Endodermal cell (in vitro differentiated cells): ENCODE measurements around the gene ATOH7. TPM values are rescaled to one million over a fixed set of nuclear protein-coding genes. Genes with fewer than 3 reads are reported as not detected.

Experiments
- DNase-seq: peaks from one replicate; pipeline ENCODE4 v3.0.0-alpha.2; 2017
- H3K27ac ChIP-seq: 2 replicates; pipeline ENCODE4 v1.5.1; 2013; ENCODE audit warnings: mild to moderate bottlenecking, low read depth, low read length, moderate library complexity
- H3K27me3 ChIP-seq: 2 replicates; pipeline ENCODE4 v1.6.1; 2013; ENCODE audit warnings: mild to moderate bottlenecking, low read length, moderate library complexity; ENCODE audit not compliant: insufficient read depth, control insufficient read depth, poor library complexity, severe bottlenecking
- H3K36me3 ChIP-seq: 2 replicates; pipeline ENCODE4 v1.7.0; 2013; ENCODE audit warnings: mild to moderate bottlenecking, low read length, moderate library complexity; ENCODE audit not compliant: control insufficient read depth, insufficient read depth
- H3K4me1 ChIP-seq: one replicate; pipeline ENCODE4 v1.7.0; 2013; ENCODE audit warnings: low read length; ENCODE audit not compliant: control insufficient read depth, insufficient read depth
- H3K4me3 ChIP-seq: 2 replicates; pipeline ENCODE4 v1.5.1; 2013; ENCODE audit warnings: mild to moderate bottlenecking, low read length, moderate library complexity
- H3K9ac ChIP-seq: 2 replicates; pipeline ENCODE4 v1.6.1; 2013; ENCODE audit warnings: mild to moderate bottlenecking, low read length, moderate library complexity; ENCODE audit not compliant: poor library complexity, severe bottlenecking; ENCODE audit errors: extremely low read depth
- H3K9me3 ChIP-seq: 2 replicates; pipeline ENCODE4 v1.6.1; 2013; ENCODE audit warnings: mild to moderate bottlenecking, low read length, moderate library complexity; ENCODE audit not compliant: control insufficient read depth
- H3K27ac Mint-ChIP-seq: 2 replicates; pipeline ENCODE4 v1.8.0; 2020; ENCODE audit warnings: mixed read lengths
- H3K27me3 Mint-ChIP-seq: 2 replicates; pipeline ENCODE4 v1.8.0; 2021; ENCODE audit warnings: mild to moderate bottlenecking, mixed read lengths; ENCODE audit not compliant: insufficient read depth
- H3K36me3 Mint-ChIP-seq: 2 replicates; pipeline ENCODE4 v1.8.0; 2020; ENCODE audit warnings: low read depth, mixed read lengths
- H3K4me1 Mint-ChIP-seq: 2 replicates; pipeline ENCODE4 v1.8.0; 2020; ENCODE audit warnings: mixed read lengths
- H3K4me3 Mint-ChIP-seq: 2 replicates; pipeline ENCODE4 v1.8.0; 2020; ENCODE audit warnings: mild to moderate bottlenecking, moderate library complexity, mixed read lengths
- H3K9me3 Mint-ChIP-seq: 2 replicates; pipeline ENCODE4 v1.8.0; 2020; ENCODE audit warnings: mild to moderate bottlenecking, mixed read lengths
- CTCF ChIP-seq: fragments of 200-600 bp; sonication (generic); conservative IDR thresholded peaks from 2 replicates; pipeline ENCODE4 v1.5.0; 2021; ENCODE audit warnings: antibody characterized with exemption, mild to moderate bottlenecking
- WGBS, 2 experiments: methylation state at CpG; one replicate each; pipeline versions ENCODE4 v1.1.5 to v1.1.7; 2013; ENCODE audit warnings: missing lambda C conversion rate in 2 of 2, mixed read lengths in 1 of 2; ENCODE audit not compliant: insufficient coverage in 1 of 2, insufficient read length in 1 of 2; 5-methylcytosine and 5-hydroxymethylcytosine counted together
- total RNA-seq, 2 donors: library from RNA; stranded (reverse); fragmentation: NEBNext Ultra II Directional in 1 of 2; extraction: Animal tissue kit (Norgen Biotek cat#: 25700) in 1 of 2; gene quantifications; 2 replicates in 1 of 2; 3 replicates in 1 of 2; pipeline ENCODE4 v1.2.1, GENCODE V29; 2021

The ATOH7 gene
- total RNA-seq, 2 donors from 2014 or later, result 0.35 to 0.46 TPM

- Mint-ChIP-seq H3K36me3 (no peaks in the 10 kb centered on the region), H3K4me3 (no peak overlapping the region), H3K4me1 (peaks cover 26% of the 10 kb centered on the region), H3K27ac (no peak overlapping the region), H3K9me3 (no peaks in the 10 kb centered on the region), H3K27me3 (peaks cover 18% of the 10 kb centered on the region)
- H3K36me3 ChIP-seq, result no peaks in the 10 kb centered on the region
- no peak overlapping the region for H3K4me3 ChIP-seq
- DNase-seq, result no peak
- WGBS, 2 experiments, result 65% methylated on average over 1 of the region's 1 CpG; no CpG with 5 or more reads in 1 of the 2 experiments
- peaks cover 18% of the 10 kb centered on the region for H3K4me1 ChIP-seq
- H3K9ac ChIP-seq, result no peak overlapping the region
- no peak for TF ChIP-seq CTCF
- H3K9me3 ChIP-seq, result no peaks in the 10 kb centered on the region
- H3K27ac ChIP-seq, result no peak overlapping the region
- no peaks in the 10 kb centered on the region for H3K27me3 ChIP-seq
Observed at GRCh38 chr10:68253346-68253745, 21.4 kb upstream of the ATOH7 start.

- peaks cover 23% of the 10 kb centered on the region for H3K27me3 Mint-ChIP-seq
- TF ChIP-seq CTCF, result no peak
- Histone ChIP-seq H3K36me3 (no peaks in the 10 kb centered on the region), H3K4me1 (peaks cover 18% of the 10 kb centered on the region), H3K9me3 (no peaks in the 10 kb centered on the region), H3K9ac (no peak overlapping the region), H3K27me3 (no peaks in the 10 kb centered on the region), H3K4me3 (no peak overlapping the region), H3K27ac (no peak overlapping the region)
- DNase-seq, result no peak
- H3K36me3 Mint-ChIP-seq, result no peaks in the 10 kb centered on the region
- no peak overlapping the region for H3K27ac Mint-ChIP-seq
- peaks cover 26% of the 10 kb centered on the region for H3K4me1 Mint-ChIP-seq
- 82 to 93% methylated on average over 3 to 5 of the region's 5 CpGs for WGBS, 2 experiments
- no peak overlapping the region for H3K4me3 Mint-ChIP-seq
- H3K9me3 Mint-ChIP-seq, result no peaks in the 10 kb centered on the region
Observed at GRCh38 chr10:68251625-68252495, 19.9 kb upstream of the ATOH7 start.

- Mint-ChIP-seq H3K27me3 (peaks cover 24% of the 10 kb centered on the region), H3K27ac (peak overlapping the region; percentile 69)
Observed at GRCh38 chr10:68251151-68251550, 19.2 kb upstream of the ATOH7 start.

More at GRCh38 chr10:68251151-68251550, 19.2 kb upstream of the ATOH7 start:
- peak; percentile 65 for DNase-seq
- H3K9me3 ChIP-seq, result no peaks in the 10 kb centered on the region
- H3K9ac ChIP-seq, result no peak overlapping the region
- H3K4me1 Mint-ChIP-seq, result peaks cover 26% of the 10 kb centered on the region
- WGBS, 2 experiments, result 49 to 67% methylated on average over 1 to 7 of the region's 7 CpGs
- no peak overlapping the region for H3K27ac ChIP-seq
- TF ChIP-seq CTCF, result no peak
- H3K4me3 Mint-ChIP-seq, result peak overlapping the region; percentile 31
- H3K4me1 ChIP-seq, result peaks cover 18% of the 10 kb centered on the region
- H3K9me3 Mint-ChIP-seq, result no peaks in the 10 kb centered on the region
- no peaks in the 10 kb centered on the region for H3K36me3 ChIP-seq
- no peak overlapping the region for H3K4me3 ChIP-seq
- H3K36me3 Mint-ChIP-seq, result no peaks in the 10 kb centered on the region
- H3K27me3 ChIP-seq, result no peaks in the 10 kb centered on the region
